SK-N-SH (cell line): Measurements from ENCODE around the gene CBX1. TPM values are rescaled to one million over a fixed set of nuclear protein-coding genes. Genes with fewer than 3 reads are reported as not detected.

Experiments
- CTCF ChIA-PET: fragments of 300-600, 350-600 bp; formaldehyde crosslinking; extraction: SDS; loops from one replicate; lab custom pipeline; 2021; lab: Yijun Ruan, JAX
- POLR2A ChIA-PET: fragments of 350-600 bp; sonication (Branson Sonifier 250); formaldehyde crosslinking; extraction: SDS; loops from one replicate; lab custom pipeline; 2020; ENCODE audit warnings: antibody characterized with exemption, inconsistent platforms; lab: Yijun Ruan, JAX
- DNase-seq: peaks from one replicate; pipeline ENCODE4 v3.0.0; 2012
- H2AFZ ChIP-seq: fragments of 200-600 bp; sonication (generic); 2 replicates; pipeline ENCODE4 v1.8.1; 2016; ENCODE audit warnings: antibody characterized with exemption, mild to moderate bottlenecking, low read depth
- H3F3A ChIP-seq: fragments of 200-600 bp; sonication (generic); replicated peaks from 2 replicates; pipeline ENCODE3; 2016; ENCODE audit warnings: antibody characterized with exemption, mild to moderate bottlenecking; ENCODE audit not compliant: insufficient read depth
- H3K27ac ChIP-seq, 2 experiments: fragments of 200-500 bp in 1 of 2; fragments of 200-600 bp in 1 of 2; sonication (Bioruptor generic) in 1 of 2; sonication (generic), shearing (Covaris generic) in 1 of 2; 2 replicates each; pipeline versions ENCODE4 v1.5.1 to v1.6.1; 2014 to 2016; ENCODE audit warnings: low read depth in 2 of 2, inconsistent platforms in 1 of 2, low read length in 1 of 2, mild to moderate bottlenecking in 1 of 2, mixed read lengths in 1 of 2
- H3K27me3 ChIP-seq: fragments of 200-600 bp; sonication (generic), shearing (Covaris generic); 2 replicates; pipeline ENCODE4 v1.6.1; 2016; ENCODE audit warnings: mixed run types; ENCODE audit not compliant: insufficient read depth
- H3K36me3 ChIP-seq, 2 experiments: fragments of 200-500 bp in 1 of 2; fragments of 200-600 bp in 1 of 2; sonication (Bioruptor generic) in 1 of 2; sonication (generic) in 1 of 2; replicated peaks in 1 of 2; 2 replicates each; pipeline versions ENCODE3 to v1.5.1; 2014 to 2016; ENCODE audit warnings: low read length in 1 of 2, mild to moderate bottlenecking in 1 of 2; ENCODE audit not compliant: insufficient read depth in 2 of 2, control insufficient read depth in 1 of 2
- H3K4me1 ChIP-seq, 2 experiments: fragments of 200-500 bp in 1 of 2; fragments of 200-600 bp in 1 of 2; sonication (Bioruptor generic) in 1 of 2; sonication (generic), shearing (Covaris generic) in 1 of 2; 2 replicates each; pipeline versions ENCODE4 v1.5.1 to v1.6.1; 2014 to 2016; ENCODE audit warnings: low read depth in 1 of 2, low read length in 1 of 2, mixed run types in 1 of 2; ENCODE audit not compliant: insufficient read depth in 2 of 2, control insufficient read depth in 1 of 2
- H3K4me2 ChIP-seq: fragments of 200-600 bp; sonication (generic), shearing (Covaris generic); 2 replicates; pipeline ENCODE4 v1.6.1; 2017; ENCODE audit warnings: mixed run types
- H3K4me3 ChIP-seq, 2 experiments: fragments of 200-500 bp in 1 of 2; fragments of 200-600 bp in 1 of 2; sonication (Bioruptor generic) in 1 of 2; sonication (generic), shearing (Covaris generic) in 1 of 2; 2 replicates each; pipeline versions ENCODE4 v1.5.1 to v1.8.1; 2014 to 2016; ENCODE audit warnings: low read depth in 2 of 2, inconsistent platforms in 1 of 2, low read length in 1 of 2, mild to moderate bottlenecking in 1 of 2, mixed read lengths in 1 of 2, moderate library complexity in 1 of 2
- H3K79me2 ChIP-seq: fragments of 200-600 bp; sonication (generic); 2 replicates; pipeline ENCODE4 v1.8.1; 2017; ENCODE audit warnings: mild to moderate bottlenecking; ENCODE audit not compliant: insufficient read depth
- H3K9ac ChIP-seq: fragments of 200-600 bp; sonication (generic); 2 replicates; pipeline ENCODE4 v1.6.1; 2017; ENCODE audit warnings: mixed run types
- H3K9me2 ChIP-seq: fragments of 200-600 bp; sonication (generic); 2 replicates; pipeline ENCODE4 v1.6.1; 2017; ENCODE audit warnings: mixed run types
- H3K9me3 ChIP-seq: fragments of 200-600 bp; sonication (generic); 2 replicates; pipeline ENCODE4 v1.6.1; 2017; ENCODE audit warnings: mixed run types, mild to moderate bottlenecking, moderate library complexity
- H4K20me1 ChIP-seq: fragments of 200-600 bp; sonication (generic); 2 replicates; pipeline ENCODE4 v1.6.1; 2017; ENCODE audit warnings: mild to moderate bottlenecking, mixed run types; ENCODE audit not compliant: insufficient read depth
- EP300 ChIP-seq, 2 experiments: IDR thresholded peaks; 2 replicates each; pipeline versions ENCODE4 v1.4.0 to v1.6.1; 2012; ENCODE audit warnings: borderline replicate concordance in 1 of 2, low read depth in 1 of 2, low read length in 1 of 2
- FOXJ3 ChIP-seq: sonication (generic); formaldehyde crosslinking; IDR thresholded peaks from 2 replicates; pipeline ENCODE4 v1.5.1; 2020; ENCODE audit warnings: mild to moderate bottlenecking, missing genetic modification reagents
- GABPA ChIP-seq: IDR thresholded peaks from 2 replicates; pipeline ENCODE4 v1.4.0; 2012; ENCODE audit warnings: low read depth, mild to moderate bottlenecking
- GATA2 ChIP-seq: sonication (generic); formaldehyde crosslinking; IDR thresholded peaks from 2 replicates; pipeline ENCODE4 v1.5.0; 2020; ENCODE audit warnings: mild to moderate bottlenecking, missing genetic modification reagents
- JUND ChIP-seq: IDR thresholded peaks from 2 replicates; pipeline ENCODE4 v1.4.0; 2012
- MXI1 ChIP-seq: IDR thresholded peaks from 2 replicates; pipeline ENCODE4 v1.6.1; 2012; ENCODE audit warnings: mild to moderate bottlenecking, low read depth, low read length, improper control_type of control experiment
- NFIC ChIP-seq: IDR thresholded peaks from 2 replicates; pipeline ENCODE4 v1.4.0; 2012; ENCODE audit warnings: borderline replicate concordance
- NRF1 ChIP-seq: IDR thresholded peaks from 2 replicates; pipeline ENCODE4 v1.6.1; 2012; ENCODE audit warnings: low read depth, mild to moderate bottlenecking, low read length
- PBX3 ChIP-seq: IDR thresholded peaks from 2 replicates; pipeline ENCODE4; 2012
- POLR2AphosphoS5 ChIP-seq: IDR thresholded peaks from 2 replicates; pipeline ENCODE4 v1.6.1; 2012; ENCODE audit warnings: low read depth, low read length
- RXRA ChIP-seq: IDR thresholded peaks from 2 replicates; pipeline ENCODE4 v1.4.0; 2012; ENCODE audit warnings: low read depth, mild to moderate bottlenecking, borderline replicate concordance
- SIN3A ChIP-seq: IDR thresholded peaks from 2 replicates; pipeline ENCODE4 v1.6.1; 2012; ENCODE audit warnings: low read depth, mild to moderate bottlenecking, low read length, moderate library complexity, borderline replicate concordance
- SMC3 ChIP-seq: IDR thresholded peaks from 2 replicates; pipeline ENCODE4 v1.6.1; 2012; ENCODE audit warnings: low read depth, low read length, improper control_type of control experiment
- TCF12 ChIP-seq: IDR thresholded peaks from 2 replicates; pipeline ENCODE4 v1.4.0; 2012
- USF1 ChIP-seq: IDR thresholded peaks from 2 replicates; pipeline ENCODE4 v1.4.0; 2012; ENCODE audit warnings: low read depth, borderline replicate concordance
- WGBS: methylation state at CpG from one replicate; pipeline ENCODE4 v1.1.6; 2017; ENCODE audit warnings: low lambda C conversion rate; 5-methylcytosine and 5-hydroxymethylcytosine counted together
- polyA plus RNA-seq, 3 experiments: library from polyadenylated mRNA; depleted of rRNA; stranded (reverse); fragments of >200 nt; gene quantifications; 2 replicates each; pipeline ENCODE4 v1.2.3, GENCODE V29; 2012
- TF ChIP-seq, protein P1 (sequence below): IDR thresholded peaks from 2 replicates; pipeline ENCODE4 v1.4.0; 2012; ENCODE audit warnings: low read depth
- TF ChIP-seq, protein P2 (sequence below): IDR thresholded peaks from 2 replicates; pipeline ENCODE4 v1.4.0; 2012; ENCODE audit warnings: low read depth, borderline replicate concordance
- TF ChIP-seq, protein P3 (sequence below): fragments of 200-600 bp; sonication (generic); IDR thresholded peaks from 2 replicates; pipeline ENCODE4 v1.6.1; 2017; ENCODE audit warnings: antibody characterized with exemption, mild to moderate bottlenecking, moderate library complexity

Gene CBX1
- polyA plus RNA-seq, 1 of the 3 experiments (the other 2 are of a cell fraction) = 102 TPM

- peak overlapping the region; percentile 95 for H2AFZ ChIP-seq
- H3K9me2 ChIP-seq = no peaks in the 10 kb centered on the region
- no peaks in the 10 kb centered on the region for H3K27me3 ChIP-seq
- peak overlapping the region; percentile 43 to 78 for H3K4me3 ChIP-seq
- 5% methylated on average over 48 of the region's 54 CpGs for WGBS
- H3K4me2 ChIP-seq = peak overlapping the region; percentile 100
- CTCF ChIA-PET = interaction anchor here (0.5 to 31.3 kb wide), 35 partner anchors 9 to 594 kb away, joined by 3 to 1752 read pairs (median 6); partner anchors contain the start of genes CBX1, CDK5RAP3, COPZ2 and NFE2L1
- no peaks in the 10 kb centered on the region for H3K79me2 ChIP-seq
- peak overlapping the region; percentile 68 to 88 for H3K27ac ChIP-seq
- no peaks in the 10 kb centered on the region for H3K36me3 ChIP-seq
- peaks cover 43% of the 10 kb centered on the region for H3F3A ChIP-seq
- H4K20me1 ChIP-seq = no peaks in the 10 kb centered on the region
- TF ChIP-seq TCF12 = no peak
- TF ChIP-seq JUND = no peak
- no peak for TF ChIP-seq GATA2 (CRISPR knock-in tag)
- TF ChIP-seq NRF1 = peak; percentile 40
- no peaks in the 10 kb centered on the region for H3K9me3 ChIP-seq
- no peak for DNase-seq
- POLR2A ChIA-PET = interaction anchor here (0.8 to 2.6 kb wide), 5 partner anchors 9 to 99 kb away, joined by 3 to 9 read pairs (median 7); partner anchors contain the start of genes CBX1 and NFE2L1
- peaks cover 25 to 33% of the 10 kb centered on the region in 2 experiments; a peak in 3 of 4 replicates for H3K4me1 ChIP-seq
- H3K9ac ChIP-seq = peak overlapping the region; percentile 47; the same call in 1 of the 2 replicates
These were observed 76.9 kb downstream of the CBX1 start for GRCh38 chr17:48024149-48025039.

- Histone ChIP-seq H3K9me3 (no peaks in the 10 kb centered on the region), H3K4me2 (peak overlapping the region; percentile 100), H2AFZ (peak overlapping the region; percentile 95; the same call in 1 of the 2 replicates), H3K27ac (peak overlapping the region; percentile 68 to 88), H3K9me2 (no peaks in the 10 kb centered on the region), H3K27me3 (no peaks in the 10 kb centered on the region), H3F3A (peaks cover 46% of the 10 kb centered on the region), H3K36me3 (no peaks in the 10 kb centered on the region), H4K20me1 (no peaks in the 10 kb centered on the region), H3K4me3 (peak overlapping the region; percentile 43 to 78), H3K79me2 (no peaks in the 10 kb centered on the region), H3K4me1 (peaks cover 25 to 33% of the 10 kb centered on the region in 2 experiments; a peak in 3 of 4 replicates), H3K9ac (peak overlapping the region; percentile 47; the same call in 1 of the 2 replicates)
- POLR2A ChIA-PET = interaction anchor here (0.8 to 1.0 kb wide), 2 partner anchors 8 to 12 kb away, joined by 4 to 7 read pairs; no protein-coding TSS in a partner anchor
- DNase-seq = peak; percentile 94
- 5% methylated on average over 21 of the region's 54 CpGs for WGBS
- CTCF ChIA-PET = interaction anchor here (0.5 to 31.3 kb wide), 10 partner anchors 8 to 107 kb away, joined by 3 to 1752 read pairs (median 6); partner anchors contain the start of genes CDK5RAP3 and NFE2L1
- TF ChIP-seq FOXJ3 (CRISPR knock-in tag) = peak; percentile 62; the same call in 1 of the 2 replicates
- TF ChIP-seq GABPA = 0 out of 2 replicates have a peak, but pooled peaks have one; percentile 10
- TF ChIP-seq MXI1 = peak; percentile 98
- peak; percentile 94 for TF ChIP-seq SIN3A
- peak; percentile 39 to 51; a peak in 3 of 4 replicates for TF ChIP-seq EP300 (IDR thresholded peaks at IDR 0.05; ENCODE audit: borderline replicate concordance in 1 of 2, low read depth in 1 of 2, low read length in 1 of 2)
- TF ChIP-seq, protein P1, sequence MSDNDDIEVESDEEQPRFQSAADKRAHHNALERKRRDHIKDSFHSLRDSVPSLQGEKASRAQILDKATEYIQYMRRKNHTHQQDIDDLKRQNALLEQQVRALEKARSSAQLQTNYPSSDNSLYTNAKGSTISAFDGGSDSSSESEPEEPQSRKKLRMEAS = peak; percentile 97
- no peak for TF ChIP-seq RXRA
- peak; percentile 99 for TF ChIP-seq PBX3
- no peak for TF ChIP-seq SMC3
- TF ChIP-seq, protein P2, sequence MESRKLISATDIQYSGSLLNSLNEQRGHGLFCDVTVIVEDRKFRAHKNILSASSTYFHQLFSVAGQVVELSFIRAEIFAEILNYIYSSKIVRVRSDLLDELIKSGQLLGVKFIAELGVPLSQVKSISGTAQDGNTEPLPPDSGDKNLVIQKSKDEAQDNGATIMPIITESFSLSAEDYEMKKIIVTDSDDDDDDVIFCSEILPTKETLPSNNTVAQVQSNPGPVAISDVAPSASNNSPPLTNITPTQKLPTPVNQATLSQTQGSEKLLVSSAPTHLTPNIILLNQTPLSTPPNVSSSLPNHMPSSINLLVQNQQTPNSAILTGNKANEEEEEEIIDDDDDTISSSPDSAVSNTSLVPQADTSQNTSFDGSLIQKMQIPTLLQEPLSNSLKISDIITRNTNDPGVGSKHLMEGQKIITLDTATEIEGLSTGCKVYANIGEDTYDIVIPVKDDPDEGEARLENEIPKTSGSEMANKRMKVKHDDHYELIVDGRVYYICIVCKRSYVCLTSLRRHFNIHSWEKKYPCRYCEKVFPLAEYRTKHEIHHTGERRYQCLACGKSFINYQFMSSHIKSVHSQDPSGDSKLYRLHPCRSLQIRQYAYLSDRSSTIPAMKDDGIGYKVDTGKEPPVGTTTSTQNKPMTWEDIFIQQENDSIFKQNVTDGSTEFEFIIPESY = no peak
- peak; percentile 34; the same call in 1 of the 2 replicates for TF ChIP-seq TCF12
- peak; percentile 78 for TF ChIP-seq POLR2AphosphoS5
- TF ChIP-seq USF1 = peak; percentile 49; the same call in 1 of the 2 replicates
- TF ChIP-seq NFIC = peak; percentile 79
- TF ChIP-seq, protein P3, sequence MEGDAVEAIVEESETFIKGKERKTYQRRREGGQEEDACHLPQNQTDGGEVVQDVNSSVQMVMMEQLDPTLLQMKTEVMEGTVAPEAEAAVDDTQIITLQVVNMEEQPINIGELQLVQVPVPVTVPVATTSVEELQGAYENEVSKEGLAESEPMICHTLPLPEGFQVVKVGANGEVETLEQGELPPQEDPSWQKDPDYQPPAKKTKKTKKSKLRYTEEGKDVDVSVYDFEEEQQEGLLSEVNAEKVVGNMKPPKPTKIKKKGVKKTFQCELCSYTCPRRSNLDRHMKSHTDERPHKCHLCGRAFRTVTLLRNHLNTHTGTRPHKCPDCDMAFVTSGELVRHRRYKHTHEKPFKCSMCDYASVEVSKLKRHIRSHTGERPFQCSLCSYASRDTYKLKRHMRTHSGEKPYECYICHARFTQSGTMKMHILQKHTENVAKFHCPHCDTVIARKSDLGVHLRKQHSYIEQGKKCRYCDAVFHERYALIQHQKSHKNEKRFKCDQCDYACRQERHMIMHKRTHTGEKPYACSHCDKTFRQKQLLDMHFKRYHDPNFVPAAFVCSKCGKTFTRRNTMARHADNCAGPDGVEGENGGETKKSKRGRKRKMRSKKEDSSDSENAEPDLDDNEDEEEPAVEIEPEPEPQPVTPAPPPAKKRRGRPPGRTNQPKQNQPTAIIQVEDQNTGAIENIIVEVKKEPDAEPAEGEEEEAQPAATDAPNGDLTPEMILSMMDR = peak; percentile 48
These were observed 77.7 kb downstream of the CBX1 start for GRCh38 chr17:48023400-48024148.
